Endothelial cell of coronary artery (primary cell): Measurements from ENCODE around the gene PCDHGA4. TPM values are rescaled to one million over a fixed set of nuclear protein-coding genes. Genes with fewer than 3 reads are reported as not detected.

ENCODE experiments used
- total RNA-seq: library from RNA; depleted of rRNA; stranded (reverse); fragments of >200 nt; gene quantifications from 2 replicates; pipeline ENCODE4 v1.2.3, GENCODE V29; 2014

The PCDHGA4 gene
- total RNA-seq, 1 donor from 2014 or later = 2.6 TPM

DNA sequence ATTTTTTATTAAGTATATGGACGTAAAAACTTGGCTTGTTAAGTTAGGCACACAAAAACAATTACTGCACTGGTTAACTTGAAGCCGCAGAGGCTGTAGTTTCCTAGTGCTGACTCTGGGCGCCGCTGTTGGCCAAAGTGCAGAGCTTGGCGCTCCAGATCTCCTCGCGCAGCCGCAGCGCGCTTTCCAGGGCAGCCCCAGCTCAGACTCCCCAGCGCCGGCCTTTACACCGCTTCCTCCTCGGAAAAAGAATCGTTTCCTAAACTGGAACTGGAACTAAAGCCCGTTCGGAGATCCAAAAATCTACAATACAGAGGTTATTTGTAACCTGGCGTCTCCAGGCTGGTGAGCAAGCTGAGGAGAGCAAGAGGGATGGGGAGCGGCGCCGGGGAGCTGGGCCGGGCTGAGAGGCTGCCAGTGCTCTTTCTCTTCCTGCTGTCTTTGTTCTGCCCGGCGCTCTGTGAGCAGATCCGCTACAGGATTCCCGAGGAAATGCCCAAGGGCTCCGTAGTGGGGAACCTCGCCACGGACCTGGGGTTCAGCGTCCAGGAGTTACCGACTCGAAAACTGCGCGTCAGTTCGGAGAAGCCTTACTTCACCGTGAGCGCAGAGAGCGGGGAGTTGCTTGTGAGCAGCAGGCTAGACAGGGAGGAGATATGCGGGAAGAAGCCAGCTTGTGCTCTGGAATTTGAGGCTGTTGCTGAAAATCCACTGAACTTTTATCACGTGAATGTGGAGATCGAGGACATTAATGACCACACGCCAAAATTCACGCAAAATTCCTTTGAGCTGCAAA, 43.1 kb downstream of the PCDHGA4 start, which contains the start of gene PCDHGB5:
Gene PCDHGB5 (plus strand): TSS at position 192 of the 796 bp plus-strand sequence. CDS start 181 bp downstream, at position 373.

GRCh38 chr5:141402553-141403243, 47.9 kb downstream of the PCDHGA4 start, which contains the start of gene PCDHGA9:
Gene PCDHGA9 (plus strand): TSS chr5:141402778. CDS start chr5:141402953, 175 bp downstream.

Other genes with a start within 250 kb of the PCDHGA4 start
- 0.09 TPM in 2 replicates for gene PCDHB4, start 233.2 kb upstream of the PCDHGA4 start, total RNA-seq
- 0.56 and 1.4 TPM in 2 replicates for gene PCDHB5, start 219.8 kb upstream of the PCDHGA4 start, total RNA-seq
- gene PCDHB6, start 205.0 kb upstream of the PCDHGA4 start, total RNA-seq = 0.09 TPM in 2 replicates
- gene PCDHB7, start 182.4 kb upstream of the PCDHGA4 start, total RNA-seq = 0.45 and 0.56 TPM in 2 replicates
- gene PCDHB8, start 177.2 kb upstream of the PCDHGA4 start, total RNA-seq = 0.18 and 0.94 TPM in 2 replicates
- gene PCDHB16, start 172.6 kb upstream of the PCDHGA4 start, total RNA-seq = 0.09 and 0.19 TPM in 2 replicates
- gene PCDHB9, start 167.9 kb upstream of the PCDHGA4 start, total RNA-seq = 0.27 and 0.28 TPM in 2 replicates
- gene PCDHB10, start 162.7 kb upstream of the PCDHGA4 start, total RNA-seq = 0.72 and 1.0 TPM in 2 replicates
- 0.38 and 0.99 TPM in 2 replicates for gene PCDHB11, start 155.4 kb upstream of the PCDHGA4 start, total RNA-seq
- 0.47 and 0.54 TPM in 2 replicates for gene PCDHB12, start 146.3 kb upstream of the PCDHGA4 start, total RNA-seq
- gene PCDHB13, start 141.1 kb upstream of the PCDHGA4 start, total RNA-seq = 0.99 and 1.6 TPM in 2 replicates
- gene PCDHB14, start 131.7 kb upstream of the PCDHGA4 start, total RNA-seq = 1.3 and 1.6 TPM in 2 replicates
- gene PCDHB15, start 109.6 kb upstream of the PCDHGA4 start, total RNA-seq = 0.90 and 1.7 TPM in 2 replicates
- gene SLC25A2, start 51.0 kb upstream of the PCDHGA4 start, total RNA-seq = 0.09 and 0.19 TPM in 2 replicates
- 71.7 and 90.4 TPM in 2 replicates for gene TAF7, start 34.2 kb upstream of the PCDHGA4 start, total RNA-seq
- 0.36 and 1.0 TPM in 2 replicates for gene PCDHGA1, start 24.5 kb upstream of the PCDHGA4 start, total RNA-seq
- gene PCDHGA2, start 16.3 kb upstream of the PCDHGA4 start, total RNA-seq = 0.90 and 3.0 TPM in 2 replicates
- gene PCDHGA3, start 11.2 kb upstream of the PCDHGA4 start, total RNA-seq = 0.54 and 1.9 TPM in 2 replicates
- gene PCDHGB1, start 4.9 kb upstream of the PCDHGA4 start, total RNA-seq = 0.99 and 2.0 TPM in 2 replicates
- 2.0 and 2.2 TPM in 2 replicates for gene PCDHGB2, start 5.0 kb downstream of the PCDHGA4 start, total RNA-seq
- gene PCDHGA5, start 9.1 kb downstream of the PCDHGA4 start, total RNA-seq = 0.90 and 1.2 TPM in 2 replicates
- 3.1 and 4.0 TPM in 2 replicates for gene PCDHGB3, start 15.2 kb downstream of the PCDHGA4 start, total RNA-seq
- gene PCDHGA6, start 18.9 kb downstream of the PCDHGA4 start, total RNA-seq = 2.2 and 2.8 TPM in 2 replicates
- gene PCDHGA7, start 27.7 kb downstream of the PCDHGA4 start, total RNA-seq = 1.4 and 2.2 TPM in 2 replicates
- gene PCDHGB4, start 32.7 kb downstream of the PCDHGA4 start, total RNA-seq = 14.9 and 16.3 TPM in 2 replicates
- 1.3 and 2.4 TPM in 2 replicates for gene PCDHGA8, start 37.6 kb downstream of the PCDHGA4 start, total RNA-seq
- gene PCDHGB5, start 42.9 kb downstream of the PCDHGA4 start, total RNA-seq = 12.7 and 14.3 TPM in 2 replicates
- 1.6 and 3.1 TPM in 2 replicates for gene PCDHGA9, start 47.8 kb downstream of the PCDHGA4 start, total RNA-seq
- gene PCDHGB6, start 53.0 kb downstream of the PCDHGA4 start, total RNA-seq = 1.7 and 2.7 TPM in 2 replicates
- 3.3 and 3.9 TPM in 2 replicates for gene PCDHGA10, start 58.0 kb downstream of the PCDHGA4 start, total RNA-seq
- 5.8 and 6.8 TPM in 2 replicates for gene PCDHGB7, start 62.7 kb downstream of the PCDHGA4 start, total RNA-seq
- 7.2 and 10.1 TPM in 2 replicates for gene PCDHGA11, start 66.0 kb downstream of the PCDHGA4 start, total RNA-seq
- 4.8 and 6.7 TPM in 2 replicates for gene PCDHGA12, start 75.5 kb downstream of the PCDHGA4 start, total RNA-seq
- 9.2 and 10.3 TPM in 2 replicates for gene PCDHGC3, start 120.9 kb downstream of the PCDHGA4 start, total RNA-seq
- 0.90 and 1.4 TPM in 2 replicates for gene PCDHGC4, start 130.0 kb downstream of the PCDHGA4 start, total RNA-seq
- 0.45 and 0.94 TPM in 2 replicates for gene PCDHGC5, start 134.1 kb downstream of the PCDHGA4 start, total RNA-seq